ENCODE measurements around the gene HBE1.

DNA sequence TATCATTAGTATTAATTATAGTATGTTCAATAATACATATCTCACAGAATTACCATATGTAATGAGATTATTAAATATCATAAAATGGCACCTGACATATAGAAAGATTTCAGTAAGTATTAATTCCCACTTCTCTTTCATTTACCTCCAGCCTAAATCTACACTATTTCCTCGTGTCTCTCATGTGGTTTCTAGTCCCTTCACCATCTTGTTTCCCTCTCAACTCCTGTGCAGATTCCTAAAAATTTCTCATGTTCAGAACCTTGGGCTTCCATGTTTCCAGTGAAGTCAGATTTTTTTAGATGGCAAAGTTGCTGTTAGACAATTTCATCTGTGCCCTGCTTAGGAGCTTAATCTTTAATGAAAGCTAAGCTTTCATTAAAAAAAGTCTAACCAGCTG is 14.1 kb upstream of the HBE1 start:
- TF ChIP-seq, protein P1, sequence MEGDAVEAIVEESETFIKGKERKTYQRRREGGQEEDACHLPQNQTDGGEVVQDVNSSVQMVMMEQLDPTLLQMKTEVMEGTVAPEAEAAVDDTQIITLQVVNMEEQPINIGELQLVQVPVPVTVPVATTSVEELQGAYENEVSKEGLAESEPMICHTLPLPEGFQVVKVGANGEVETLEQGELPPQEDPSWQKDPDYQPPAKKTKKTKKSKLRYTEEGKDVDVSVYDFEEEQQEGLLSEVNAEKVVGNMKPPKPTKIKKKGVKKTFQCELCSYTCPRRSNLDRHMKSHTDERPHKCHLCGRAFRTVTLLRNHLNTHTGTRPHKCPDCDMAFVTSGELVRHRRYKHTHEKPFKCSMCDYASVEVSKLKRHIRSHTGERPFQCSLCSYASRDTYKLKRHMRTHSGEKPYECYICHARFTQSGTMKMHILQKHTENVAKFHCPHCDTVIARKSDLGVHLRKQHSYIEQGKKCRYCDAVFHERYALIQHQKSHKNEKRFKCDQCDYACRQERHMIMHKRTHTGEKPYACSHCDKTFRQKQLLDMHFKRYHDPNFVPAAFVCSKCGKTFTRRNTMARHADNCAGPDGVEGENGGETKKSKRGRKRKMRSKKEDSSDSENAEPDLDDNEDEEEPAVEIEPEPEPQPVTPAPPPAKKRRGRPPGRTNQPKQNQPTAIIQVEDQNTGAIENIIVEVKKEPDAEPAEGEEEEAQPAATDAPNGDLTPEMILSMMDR (IDR thresholded peaks at IDR 0.05), result no peak
- no peak for TF ChIP-seq POLR2A (IDR thresholded peaks at IDR 0.05)

Measured in testis (tissue), 2 donors.